Left kidney (tissue), 2 donors: Measurements from ENCODE around the gene ADAMTS19. TPM values are rescaled to one million over a fixed set of nuclear protein-coding genes. Genes with fewer than 3 reads are reported as not detected.
"Not testable (repeated sequence)": the region's sequence is repeated elsewhere in the genome, so short reads cannot be mapped to it uniquely, and the experiment has no call there.

Experiments used
- DNase-seq: peaks from one replicate; pipeline ENCODE4 v3.0.0-alpha.2; 2013
- polyA plus RNA-seq: library from polyadenylated mRNA; unstranded; fragments of 120-200 nt; gene quantifications from one replicate; pipeline ENCODE4 v1.2.1, GENCODE V29; 2013; ENCODE audit not compliant: insufficient read length

ADAMTS19 gene
- polyA plus RNA-seq, 1 donor, result 6.8 TPM

- DNase-seq, result no peak
Observed at GRCh38 chr5:129593525-129593924, 133.4 kb downstream of the ADAMTS19 start.

DNA sequence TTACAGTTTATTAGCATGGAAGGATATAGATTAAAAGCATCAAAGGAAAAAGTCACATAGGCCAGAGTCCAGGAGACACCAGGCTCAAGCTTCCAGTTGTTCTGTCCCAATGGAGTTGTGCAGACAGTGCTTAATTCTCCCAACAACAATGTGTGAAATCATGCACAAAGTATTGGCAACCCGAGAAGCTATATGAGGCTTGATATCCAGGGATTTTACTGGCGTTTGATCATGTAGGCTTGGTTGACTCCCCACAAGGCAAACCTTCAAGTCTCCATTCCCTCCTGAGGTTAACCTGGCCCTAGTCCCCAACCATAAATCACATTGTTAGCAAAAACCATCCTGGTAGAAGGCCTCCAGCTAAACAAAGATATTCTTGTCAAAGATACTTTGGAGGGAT lies 141.5 kb downstream of the ADAMTS19 start:
- no peak for DNase-seq

DNA sequence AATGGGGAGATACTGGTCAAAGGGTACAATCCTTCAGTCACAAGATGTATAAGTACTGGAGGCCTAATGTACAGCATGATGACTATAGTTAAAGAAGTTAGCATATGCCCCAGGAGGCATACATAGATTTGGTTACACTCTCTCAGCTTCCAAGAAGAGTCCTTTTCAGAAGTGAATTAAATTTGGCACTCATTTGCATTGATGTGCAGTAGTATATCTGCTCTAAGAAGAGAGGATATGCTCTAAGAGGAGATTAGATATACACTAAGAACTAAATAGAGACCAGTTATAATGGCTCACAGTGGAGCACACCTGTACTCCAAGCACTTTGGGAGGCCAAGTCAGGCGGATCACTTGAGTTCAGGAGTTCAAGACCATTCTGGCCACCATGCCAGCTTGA lies 148.3 kb downstream of the ADAMTS19 start:
- DNase-seq, result no peak

DNA sequence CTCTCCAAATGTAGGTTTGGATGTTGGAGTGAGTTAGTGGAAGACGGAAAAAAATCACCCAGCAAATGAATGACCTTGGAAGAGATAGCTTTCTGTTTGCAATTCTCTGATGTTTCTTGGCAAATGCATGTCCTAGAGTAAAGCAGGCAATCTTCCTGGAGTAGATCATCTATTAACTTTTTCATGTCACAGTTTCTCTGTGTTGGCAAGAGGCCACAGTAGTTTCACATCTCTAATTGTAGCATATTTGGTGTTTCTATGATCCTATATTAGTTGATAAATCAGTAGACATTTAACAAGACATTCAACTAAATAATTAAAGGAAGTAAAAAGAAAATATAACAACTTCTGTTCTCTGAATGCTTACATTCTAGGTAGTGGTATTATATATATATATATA lies 149.6 kb downstream of the ADAMTS19 start:
- DNase-seq, result no peak

- DNase-seq, result no peak
Observed at GRCh38 chr5:129616517-129616916, 156.4 kb downstream of the ADAMTS19 start.

- DNase-seq, result no peak
Observed at GRCh38 chr5:129617206-129617605, 157.1 kb downstream of the ADAMTS19 start.

DNA sequence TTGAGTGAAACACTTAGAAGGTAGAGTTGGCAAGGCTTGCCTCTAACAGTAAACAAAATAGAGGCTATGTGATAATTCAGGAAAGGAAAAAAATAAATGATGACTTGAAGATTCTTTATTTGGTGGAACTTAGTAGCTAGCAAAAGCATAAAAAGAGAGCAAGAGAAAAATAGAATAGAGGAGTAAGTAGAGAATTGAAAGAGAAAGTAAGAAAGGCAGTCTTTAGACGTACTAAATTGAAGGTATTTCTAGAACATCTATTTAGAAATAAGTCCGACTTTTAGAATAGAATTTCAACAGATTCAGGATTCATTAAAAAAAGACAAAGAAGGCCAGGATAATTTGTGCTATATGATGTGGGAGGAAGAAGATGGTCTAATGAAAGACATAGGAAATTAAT lies 159.7 kb downstream of the ADAMTS19 start:
- no peak for DNase-seq

- DNase-seq, result no peak
Observed at GRCh38 chr5:129622531-129622930, 162.4 kb downstream of the ADAMTS19 start.

DNA sequence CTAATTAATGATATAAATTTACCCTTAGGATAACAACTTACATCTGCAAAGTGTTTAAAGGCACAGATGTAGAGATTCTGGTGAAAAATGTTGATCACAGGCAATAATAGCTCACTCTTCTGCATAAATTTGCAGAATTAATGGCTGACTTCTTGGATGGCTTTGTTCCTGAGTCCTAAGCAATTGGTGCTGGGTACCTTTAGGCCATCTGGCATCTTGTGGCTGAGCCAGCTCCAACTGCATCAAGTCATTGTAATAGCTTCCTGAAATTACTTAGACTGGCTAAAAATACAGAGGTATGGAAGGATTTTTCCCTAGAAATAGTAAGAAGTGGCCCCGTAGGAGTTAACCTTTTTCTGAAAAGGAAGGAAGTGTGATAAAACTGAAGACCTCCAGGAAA lies 169.5 kb downstream of the ADAMTS19 start:
- no peak for DNase-seq

GRCh38 chr5:129630101-129630500 lies 170.0 kb downstream of the ADAMTS19 start:
- DNase-seq, result no peak

GRCh38 chr5:129631961-129632360 lies 171.9 kb downstream of the ADAMTS19 start:
- no peak for DNase-seq

DNA sequence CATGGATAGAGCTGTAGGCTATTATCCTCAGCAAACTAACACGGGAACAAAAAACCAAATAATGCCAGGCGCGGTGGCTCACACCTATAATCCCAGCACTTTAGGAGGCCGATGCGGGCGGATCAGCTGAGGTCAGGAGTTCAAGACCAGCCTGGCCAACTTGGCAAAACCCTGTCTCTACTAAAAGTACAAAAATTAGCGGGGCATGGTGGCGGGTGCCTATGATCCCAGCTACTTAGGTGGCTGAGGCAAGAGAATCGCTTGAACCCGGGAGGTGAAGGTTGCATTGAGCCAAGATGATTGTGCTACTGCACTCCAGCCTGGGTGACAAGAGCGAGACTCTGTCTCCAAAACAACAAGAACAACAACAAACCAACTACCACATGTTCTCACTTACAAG lies 177.4 kb downstream of the ADAMTS19 start:
- DNase-seq, result not testable (repeated sequence)

- no peak for DNase-seq
Observed at GRCh38 chr5:129639331-129639730, 179.2 kb downstream of the ADAMTS19 start.

DNA sequence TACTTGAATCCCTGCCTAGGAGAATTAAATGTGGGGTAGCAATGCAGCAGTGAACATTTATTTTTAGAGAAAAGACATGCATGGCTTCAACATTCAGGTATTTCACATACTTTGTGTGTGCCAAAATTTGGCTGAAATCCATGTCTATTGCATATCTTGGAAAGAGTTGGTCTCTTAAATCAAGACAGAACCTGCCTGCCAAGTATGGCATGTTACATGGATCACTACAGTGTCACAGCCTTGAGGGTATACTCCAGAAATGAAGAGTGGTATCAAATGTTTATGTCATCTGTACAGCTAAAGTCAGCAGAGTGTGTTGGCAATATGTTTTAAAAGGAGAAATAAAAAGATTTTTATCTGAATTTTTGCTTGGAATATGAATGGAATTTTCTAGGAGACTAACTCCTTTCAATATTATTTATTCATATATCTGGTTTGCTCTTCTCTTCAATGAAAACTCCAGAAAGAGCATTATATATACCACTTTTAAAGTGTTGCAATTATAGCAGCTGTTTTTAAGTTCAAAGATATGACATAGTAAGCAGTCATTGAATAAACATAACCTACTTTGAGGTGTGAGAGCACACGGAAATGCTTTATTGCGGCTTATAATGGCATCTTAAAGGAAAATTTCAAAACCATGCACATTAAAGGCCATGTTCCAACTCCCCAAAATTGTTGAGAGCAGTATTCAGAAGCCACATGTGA lies 192.4 kb downstream of the ADAMTS19 start:
- no peak for DNase-seq

DNA sequence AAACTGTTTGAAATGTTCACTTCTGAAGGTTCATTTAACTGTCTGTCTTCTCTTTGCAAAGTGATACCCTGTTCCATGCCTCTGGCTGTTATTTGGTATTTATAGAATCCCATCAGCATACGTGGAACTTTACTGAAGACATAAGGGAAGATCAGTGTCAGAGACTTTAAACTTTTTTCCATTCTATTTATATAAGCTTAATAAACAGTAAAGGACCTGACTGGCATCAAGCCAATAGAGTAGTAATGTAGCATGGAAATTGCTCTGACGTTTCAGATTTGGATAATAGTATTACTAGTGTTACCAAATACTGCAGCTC lies 192.9 kb downstream of the ADAMTS19 start:
- no peak for DNase-seq

GRCh38 chr5:129653442-129653841 lies 193.3 kb downstream of the ADAMTS19 start:
- no peak for DNase-seq

DNA sequence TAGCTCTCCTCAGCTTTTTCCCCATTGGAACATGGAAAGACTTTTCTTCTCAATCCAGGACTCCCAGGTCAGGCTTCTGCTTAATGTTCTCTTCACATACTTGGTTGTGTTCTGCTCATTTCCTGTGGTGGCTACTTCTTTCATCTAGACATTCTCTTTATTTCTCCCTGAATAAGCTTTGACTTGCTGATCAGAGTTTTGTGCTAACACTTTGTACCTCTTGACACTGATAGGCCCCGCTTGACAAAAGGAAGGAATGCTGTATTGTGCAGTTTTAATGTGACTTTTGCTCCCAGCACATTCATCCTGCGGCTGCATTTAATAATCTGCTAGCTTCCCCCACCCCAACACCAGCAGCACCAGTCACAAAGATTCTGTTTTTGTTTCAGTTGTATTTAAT lies 196.9 kb downstream of the ADAMTS19 start:
- no peak for DNase-seq

- no peak for DNase-seq
Observed at GRCh38 chr5:129658801-129659200, 198.7 kb downstream of the ADAMTS19 start.

DNA sequence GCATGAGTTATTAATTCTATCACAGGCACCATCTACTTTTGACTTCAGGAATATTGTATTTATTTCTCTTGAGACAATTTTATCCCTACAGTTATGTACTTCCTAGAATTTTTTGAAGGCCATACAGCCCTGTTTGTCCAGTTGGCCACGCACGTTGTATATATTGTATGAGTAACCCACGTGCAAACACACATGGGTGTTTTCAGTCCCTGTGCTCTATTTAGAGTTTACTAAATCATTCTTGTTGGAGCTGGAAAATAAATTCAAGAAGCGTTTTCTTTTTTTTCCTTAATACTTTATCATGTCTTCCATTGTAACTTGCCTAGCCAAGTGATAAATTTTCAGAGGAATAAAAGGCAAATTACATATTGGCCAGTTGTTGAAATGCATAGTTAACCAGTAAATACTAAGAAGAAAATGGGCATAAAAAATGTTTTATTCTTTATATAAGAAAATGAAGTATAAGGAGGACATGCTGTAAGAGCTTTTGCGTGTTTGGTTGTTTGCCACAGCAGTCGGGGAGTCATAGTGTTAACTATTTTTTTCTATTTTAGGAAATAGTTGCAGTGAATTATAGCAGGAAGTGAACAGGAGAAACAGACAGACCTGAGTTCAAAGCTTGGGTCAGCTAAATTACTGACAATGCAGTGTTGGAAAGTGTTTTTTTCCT lies 201.4 kb downstream of the ADAMTS19 start:
- DNase-seq, result no peak

GRCh38 chr5:129664336-129664937 lies 204.3 kb downstream of the ADAMTS19 start:
- no peak for DNase-seq

- no peak for DNase-seq
Observed at GRCh38 chr5:129670957-129671500, 210.9 kb downstream of the ADAMTS19 start.

DNA sequence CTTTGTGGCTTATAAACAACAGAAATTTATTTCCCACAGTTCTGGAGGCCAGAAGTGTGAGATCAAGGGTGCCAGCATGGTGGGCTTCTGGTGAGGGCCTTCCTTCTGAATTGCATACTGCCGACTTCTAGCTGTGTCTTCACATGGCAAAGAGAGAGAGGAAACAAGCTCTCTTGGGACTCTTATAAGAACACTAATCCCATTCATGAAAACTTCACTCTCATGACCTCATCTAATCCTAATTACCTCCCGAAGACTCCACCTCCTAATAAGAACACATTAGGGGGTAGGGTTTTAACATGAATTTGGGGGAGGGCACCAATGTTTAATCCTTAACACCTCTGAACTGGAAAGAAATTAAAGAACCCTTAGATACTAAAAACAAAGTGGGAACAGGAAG lies 211.9 kb downstream of the ADAMTS19 start:
- DNase-seq, result no peak

DNA sequence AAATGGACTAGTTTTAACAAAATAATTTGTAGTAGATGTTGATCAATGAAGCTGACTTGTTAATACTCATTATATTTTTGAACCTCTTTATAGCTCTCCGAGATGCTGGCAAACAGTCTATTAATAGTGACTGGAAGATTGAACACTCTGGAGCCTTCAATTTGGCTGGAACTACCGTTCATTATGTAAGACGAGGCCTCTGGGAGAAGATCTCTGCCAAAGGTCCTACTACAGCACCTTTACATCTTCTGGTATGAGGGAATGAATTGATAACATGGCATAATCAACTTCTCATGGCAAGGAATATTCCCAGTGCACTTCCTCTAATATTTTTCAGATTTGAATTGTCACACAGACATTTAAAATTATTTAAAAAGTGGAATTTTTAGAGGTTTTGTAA lies 219.6 kb downstream of the ADAMTS19 start:
- no peak for DNase-seq

- DNase-seq, result no peak
Observed at GRCh38 chr5:129687941-129688340, 227.8 kb downstream of the ADAMTS19 start.
